Tibial nerve (tissue), 4 donors: ENCODE data around the gene ZBTB44. TPM values are rescaled to one million over a fixed set of nuclear protein-coding genes. Genes with fewer than 3 reads are reported as not detected.
"Not testable (repeated sequence)": the region's sequence is repeated elsewhere in the genome, so short reads cannot be mapped to it uniquely, and the experiment has no call there.

Source experiments
- DNase-seq, 2 donors: peaks; one replicate each; pipeline ENCODE4 v3.0.0-alpha.2; 2019; ENCODE audit warnings: low spot score in 2 of 2
- H3K27ac ChIP-seq, 4 donors: fragments of 200-600 bp; sonication (generic) in 3 of 4; one replicate each; pipeline ENCODE4 v1.5.1; 2017 to 2019; ENCODE audit warnings: mild to moderate bottlenecking in 1 of 4
- H3K27me3 ChIP-seq, 2 donors: fragments of 200-600 bp; sonication (generic) in 1 of 2; one replicate each; pipeline versions ENCODE4 v1.5.1 to v1.6.0; 2017 to 2019
- H3K36me3 ChIP-seq, 3 donors: fragments of 200-600 bp; sonication (generic); one replicate each; pipeline ENCODE4 v1.5.1; 2018 to 2019
- H3K4me1 ChIP-seq, 4 donors: fragments of 200-600 bp; sonication (generic) in 3 of 4; one replicate each; pipeline ENCODE4 v1.5.1; 2017 to 2019
- H3K4me3 ChIP-seq, 4 donors: fragments of 200-600 bp; sonication (generic) in 3 of 4; one replicate each; pipeline ENCODE4 v1.5.1; 2017 to 2019; ENCODE audit warnings: mild to moderate bottlenecking in 1 of 4, moderate library complexity in 1 of 4
- H3K9me3 ChIP-seq, 4 donors: fragments of 200-600 bp; sonication (generic) in 3 of 4; one replicate each; pipeline ENCODE4 v1.5.1; 2017 to 2019
- EP300 ChIP-seq, 2 donors: sonication (generic); formaldehyde crosslinking; IDR thresholded peaks; one replicate each; pipeline ENCODE4 v1.6.1; 2017; ENCODE audit warnings: antibody characterized with exemption in 2 of 2, mild to moderate bottlenecking in 1 of 2
- POLR2A ChIP-seq, 2 donors: fragments of 450-650 bp; IDR thresholded peaks; one replicate each; pipeline ENCODE4 v1.6.1; 2017; ENCODE audit warnings: antibody characterized with exemption in 2 of 2, mild to moderate bottlenecking in 2 of 2, moderate library complexity in 2 of 2
- WGBS, 2 donors: methylation state at CpG; one replicate each; pipeline ENCODE4 v1.1.5; 2018; 5-methylcytosine and 5-hydroxymethylcytosine counted together
- total RNA-seq, 4 donors: library from RNA; depleted of rRNA; stranded (reverse); fragments of >200 nt; gene quantifications; one replicate each; pipeline ENCODE4 v1.1.0, GENCODE V29; 2016
- TF ChIP-seq, protein P1 (sequence below), 5 experiments: fragments of 200-600 bp in 3 of 5; fragments of 450-650 bp in 2 of 5; sonication (generic) in 3 of 5; IDR thresholded peaks; one replicate each; pipeline ENCODE4 v1.5.1; 2016 to 2019; ENCODE audit warnings: antibody characterized with exemption in 5 of 5, mild to moderate bottlenecking in 3 of 5, moderate library complexity in 2 of 5

Gene ZBTB44
- total RNA-seq, 4 donors from 2014 or later: 45.3 to 62.1 (median 55.8) TPM

- Histone ChIP-seq H3K9me3 (peaks cover 0 to 10% (median 0%) of the 10 kb centered on the region in 4 donors), H3K27me3 (no peaks in the 10 kb centered on the region), H3K4me3 (no peak overlapping the region), H3K36me3 (no peaks in the 10 kb centered on the region), H3K27ac (no peak overlapping the region), H3K4me1 (no peaks in the 10 kb centered on the region)
- WGBS, 2 donors: 78 to 80% methylated on average over 3 of the region's 3 CpGs
- TF ChIP-seq, protein P1, sequence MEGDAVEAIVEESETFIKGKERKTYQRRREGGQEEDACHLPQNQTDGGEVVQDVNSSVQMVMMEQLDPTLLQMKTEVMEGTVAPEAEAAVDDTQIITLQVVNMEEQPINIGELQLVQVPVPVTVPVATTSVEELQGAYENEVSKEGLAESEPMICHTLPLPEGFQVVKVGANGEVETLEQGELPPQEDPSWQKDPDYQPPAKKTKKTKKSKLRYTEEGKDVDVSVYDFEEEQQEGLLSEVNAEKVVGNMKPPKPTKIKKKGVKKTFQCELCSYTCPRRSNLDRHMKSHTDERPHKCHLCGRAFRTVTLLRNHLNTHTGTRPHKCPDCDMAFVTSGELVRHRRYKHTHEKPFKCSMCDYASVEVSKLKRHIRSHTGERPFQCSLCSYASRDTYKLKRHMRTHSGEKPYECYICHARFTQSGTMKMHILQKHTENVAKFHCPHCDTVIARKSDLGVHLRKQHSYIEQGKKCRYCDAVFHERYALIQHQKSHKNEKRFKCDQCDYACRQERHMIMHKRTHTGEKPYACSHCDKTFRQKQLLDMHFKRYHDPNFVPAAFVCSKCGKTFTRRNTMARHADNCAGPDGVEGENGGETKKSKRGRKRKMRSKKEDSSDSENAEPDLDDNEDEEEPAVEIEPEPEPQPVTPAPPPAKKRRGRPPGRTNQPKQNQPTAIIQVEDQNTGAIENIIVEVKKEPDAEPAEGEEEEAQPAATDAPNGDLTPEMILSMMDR (IDR thresholded peaks at IDR 0.05): no peak
- TF ChIP-seq EP300 (IDR thresholded peaks at IDR 0.05) (no peak), POLR2A (IDR thresholded peaks at IDR 0.05) (no peak)
- DNase-seq: no peak
Measured at GRCh38 chr11:130340671-130341319, 26.1 kb upstream of the ZBTB44 start.

DNA sequence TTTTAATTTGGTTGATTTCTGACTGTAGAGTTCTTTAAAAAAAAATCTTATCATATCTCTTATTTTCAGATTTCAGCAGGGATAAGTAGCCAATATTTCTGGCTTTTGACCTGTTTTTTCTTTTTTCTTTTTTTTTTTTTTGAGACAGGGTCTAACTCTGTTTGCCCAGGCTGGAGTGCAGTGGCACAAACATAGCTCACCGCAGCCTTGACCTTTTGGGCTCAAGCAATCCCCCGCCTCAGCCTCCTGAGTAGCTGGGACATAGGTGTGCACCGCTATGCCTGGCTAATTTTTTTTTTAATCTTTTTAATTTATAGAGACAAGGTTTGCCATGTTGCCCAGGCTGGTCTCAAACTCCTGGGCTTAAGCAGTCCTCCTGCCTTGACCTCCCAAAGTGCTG, 23.9 kb upstream of the ZBTB44 start:
- DNase-seq: no peak
- Histone ChIP-seq H3K9me3 (peaks cover 0 to 6% (median 0%) of the 10 kb centered on the region in 4 donors), H3K36me3 (no peaks in the 10 kb centered on the region), H3K27me3 (no peaks in the 10 kb centered on the region), H3K27ac (no peak overlapping the region), H3K4me3 (no peak overlapping the region), H3K4me1 (no peaks in the 10 kb centered on the region)
- TF ChIP-seq POLR2A (IDR thresholded peaks at IDR 0.05) (no peak), EP300 (IDR thresholded peaks at IDR 0.05) (no peak)
- TF ChIP-seq, protein P1 (IDR thresholded peaks at IDR 0.05): no peak
- 97 to 98% methylated on average over 3 of the region's 3 CpGs for WGBS, 2 donors

DNA sequence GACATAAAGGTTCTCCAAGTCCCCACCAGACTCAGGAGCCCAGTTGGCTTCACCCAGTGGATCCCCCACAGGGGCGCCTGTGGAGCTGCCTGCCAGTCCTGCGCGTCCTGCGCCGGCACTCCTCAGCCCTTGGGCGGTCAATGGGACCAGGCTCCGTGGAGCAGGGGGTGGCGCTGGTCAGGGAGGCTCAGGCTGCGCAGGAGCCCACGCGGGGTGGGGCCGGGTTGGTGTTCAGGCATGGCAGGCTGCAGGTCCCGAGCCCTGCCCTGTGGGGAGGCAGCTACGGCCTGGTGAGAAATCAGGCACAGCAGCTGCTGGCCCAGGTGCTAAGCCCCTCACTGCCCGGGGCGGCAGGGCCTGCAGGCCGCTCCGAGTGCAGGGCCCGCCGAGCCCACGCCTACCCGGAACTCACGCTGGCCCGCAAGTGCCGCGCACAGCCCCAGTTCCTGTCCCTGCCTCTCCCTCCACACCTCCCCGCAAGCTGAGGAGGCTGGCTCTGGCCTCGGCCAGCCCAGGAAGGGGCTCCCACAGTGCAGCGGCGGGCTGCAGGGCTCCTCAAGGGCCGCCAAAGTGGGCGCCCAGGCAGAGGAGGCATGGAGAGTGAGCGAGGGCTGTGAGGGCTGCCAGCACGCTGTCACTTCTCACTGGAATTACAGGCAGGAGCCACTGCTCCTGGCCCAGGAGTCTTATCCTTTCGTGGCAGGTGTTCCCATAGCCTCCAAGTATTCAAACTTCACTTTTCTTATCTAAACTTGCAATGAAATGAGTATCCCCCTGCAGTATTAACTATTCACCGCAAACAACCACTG, 22.8 kb upstream of the ZBTB44 start:
- Histone ChIP-seq H3K27ac (no peak overlapping the region), H3K4me1 (no peaks in the 10 kb centered on the region), H3K27me3 (no peaks in the 10 kb centered on the region), H3K4me3 (no peak overlapping the region), H3K36me3 (no peaks in the 10 kb centered on the region), H3K9me3 (peaks cover 0 to 6% (median 0%) of the 10 kb centered on the region in 4 donors)
- WGBS, 2 donors: 95 to 97% methylated on average over 9 to 11 of the region's 36 CpGs
- no peak for TF ChIP-seq POLR2A (IDR thresholded peaks at IDR 0.05)
- no peak for TF ChIP-seq EP300 (IDR thresholded peaks at IDR 0.05)
- TF ChIP-seq, protein P1 (IDR thresholded peaks at IDR 0.05): no peak
- DNase-seq: no peak

GRCh38 chr11:130331397-130331796, 16.7 kb upstream of the ZBTB44 start:
- H3K36me3 ChIP-seq, H3K27me3 ChIP-seq, DNase-seq, H3K9me3 ChIP-seq, H3K4me3 ChIP-seq, H3K27ac ChIP-seq, H3K4me1 ChIP-seq: not testable (repeated sequence)
- 97 to 98% methylated on average over 19 of the region's 19 CpGs for WGBS, 2 donors

DNA sequence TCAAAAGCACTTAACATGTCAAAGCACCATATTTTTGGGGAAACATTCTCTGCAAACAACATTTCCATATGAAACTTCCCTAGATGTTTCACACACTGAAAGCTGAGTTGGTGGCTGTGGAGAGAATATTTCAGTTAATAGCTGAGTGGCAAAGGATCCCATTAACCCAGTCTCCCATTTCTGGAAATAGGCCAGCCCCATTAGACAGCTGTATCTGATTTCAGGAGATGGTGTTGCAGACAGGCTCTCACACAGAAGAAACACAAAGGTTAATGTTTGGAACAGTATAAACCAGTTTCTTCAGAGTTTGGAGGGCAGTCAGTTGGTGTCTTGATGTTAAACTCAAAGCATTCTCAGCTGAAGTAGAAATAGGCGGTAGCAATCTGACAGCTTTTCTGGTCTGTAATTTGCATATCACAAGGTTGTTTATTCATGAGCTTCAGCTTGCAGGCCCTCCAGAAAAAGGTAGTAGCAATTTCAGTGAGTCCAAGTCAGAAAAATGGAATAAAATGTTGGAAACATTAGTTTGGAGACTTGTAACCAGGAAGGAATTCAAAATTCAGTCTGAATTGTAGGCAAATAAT, 15.5 kb upstream of the ZBTB44 start:
- 71 to 76% methylated on average over 1 of the region's 1 CpG for WGBS, 2 donors
- no peaks in the 10 kb centered on the region for H3K27me3 ChIP-seq
- TF ChIP-seq, protein P1 (IDR thresholded peaks at IDR 0.05): no peak
- TF ChIP-seq EP300 (IDR thresholded peaks at IDR 0.05) (no peak), POLR2A (IDR thresholded peaks at IDR 0.05) (no peak)
- no peak overlapping the region for H3K4me3 ChIP-seq
- no peaks in the 10 kb centered on the region for H3K36me3 ChIP-seq
- no peaks in the 10 kb centered on the region for H3K9me3 ChIP-seq
- H3K27ac ChIP-seq: no peak overlapping the region
- H3K4me1 ChIP-seq: no peaks in the 10 kb centered on the region
- DNase-seq: no peak
